Esophagus muscularis mucosa (tissue), 4 donors: ENCODE results near the gene ACOD1. TPM values are rescaled to one million over a fixed set of nuclear protein-coding genes. Genes with fewer than 3 reads are reported as not detected.
"Not testable (repeated sequence)": the region's sequence is repeated elsewhere in the genome, so short reads cannot be mapped to it uniquely, and the experiment has no call there.

Experiments used
- DNase-seq: peaks from one replicate; pipeline ENCODE4 v3.0.0-alpha.2; 2017; ENCODE audit errors: extremely low spot score
- H3K27ac ChIP-seq, 4 donors: fragments of 200-600 bp; sonication (generic); replicated peaks in 1 of 4; 1 replicate in 3 of 4; 2 replicates in 1 of 4; pipeline ENCODE4 v1.5.1; 2016 to 2019; ENCODE audit warnings: mild to moderate bottlenecking in 1 of 4
- H3K27me3 ChIP-seq, 4 donors: fragments of 200-600 bp; sonication (generic); one replicate each; pipeline versions ENCODE4 v1.5.1 to v1.6.0; 2016 to 2019
- H3K36me3 ChIP-seq, 4 donors: fragments of 200-600 bp; sonication (generic); one replicate each; pipeline ENCODE4 v1.5.1; 2016 to 2019
- H3K4me1 ChIP-seq, 4 donors: fragments of 200-600 bp; sonication (generic); one replicate each; pipeline ENCODE4 v1.5.1; 2016 to 2019
- H3K4me3 ChIP-seq, 4 donors: fragments of 200-600 bp; sonication (generic); 1 replicate in 2 of 4; 2 replicates in 2 of 4; pipeline ENCODE4 v1.5.1; 2016 to 2019; ENCODE audit warnings: mild to moderate bottlenecking in 4 of 4, moderate library complexity in 1 of 4
- H3K9me3 ChIP-seq, 4 donors: fragments of 200-600 bp; sonication (generic); 1 replicate in 3 of 4; 2 replicates in 1 of 4; pipeline ENCODE4 v1.5.1; 2016 to 2019
- EP300 ChIP-seq: sonication (generic); formaldehyde crosslinking; IDR thresholded peaks from one replicate; pipeline ENCODE4 v1.6.1; 2017; ENCODE audit warnings: antibody characterized with exemption
- POLR2A ChIP-seq: fragments of 450-650 bp; IDR thresholded peaks from one replicate; pipeline ENCODE4 v1.6.1; 2017; ENCODE audit warnings: antibody characterized with exemption, moderate library complexity, mild to moderate bottlenecking, low read depth
- POLR2AphosphoS5 ChIP-seq, 2 donors: sonication (generic); formaldehyde crosslinking; IDR thresholded peaks; one replicate each; pipeline ENCODE4 v1.6.1; 2017; ENCODE audit warnings: antibody characterized with exemption in 2 of 2
- whole genome bisulfite sequencing: methylation state at CpG from one replicate; pipeline ENCODE4 v1.1.5; 2018; 5-methylcytosine and 5-hydroxymethylcytosine counted together
- intact Hi-C: fragments of 100-400 bp; cut with DNase I; formaldehyde crosslinking; loops from one replicate; pipeline ENCODE4 v1.15.1; 2023
- total RNA-seq, 4 donors: library from RNA; depleted of rRNA; stranded (reverse); fragments of >200 nt; gene quantifications; one replicate each; pipeline versions ENCODE4 v1.1.0 to v1.2.1, GENCODE V29; 2016
- TF ChIP-seq, protein P1 (sequence below), 3 experiments: fragments of 200-600 bp in 2 of 3; fragments of 450-650 bp in 1 of 3; sonication (generic) in 2 of 3; IDR thresholded peaks; one replicate each; pipeline ENCODE4 v1.5.1; 2017 to 2019; ENCODE audit warnings: antibody characterized with exemption in 3 of 3, mild to moderate bottlenecking in 2 of 3, moderate library complexity in 1 of 3

The ACOD1 gene
- total RNA-seq, 4 donors from 2014 or later = not detected

DNA sequence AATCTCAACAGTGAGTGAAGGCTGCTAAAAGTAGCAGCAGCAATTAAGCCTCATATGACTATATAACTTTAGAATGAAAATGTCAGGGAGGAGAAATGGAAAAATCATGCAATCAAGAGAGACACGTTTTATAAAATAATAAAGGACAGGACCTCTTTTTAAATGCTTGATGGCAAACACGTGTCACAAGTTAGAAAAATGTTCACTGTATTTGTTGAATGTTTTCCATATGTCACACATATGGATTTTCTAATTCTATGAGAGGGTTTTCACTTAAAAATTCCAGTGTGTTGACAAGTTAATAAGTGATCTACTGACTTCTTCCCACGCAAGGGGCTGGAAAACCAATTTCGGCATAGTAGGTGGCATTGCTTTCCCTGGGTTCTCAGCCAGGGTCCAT is 34.4 kb upstream of the ACOD1 start:
- intact Hi-C loops = no loop called here
- TF ChIP-seq POLR2A (no peak), EP300 (no peak), POLR2AphosphoS5 (IDR thresholded peaks at IDR 0.05) (no peak)
- TF ChIP-seq, protein P1, sequence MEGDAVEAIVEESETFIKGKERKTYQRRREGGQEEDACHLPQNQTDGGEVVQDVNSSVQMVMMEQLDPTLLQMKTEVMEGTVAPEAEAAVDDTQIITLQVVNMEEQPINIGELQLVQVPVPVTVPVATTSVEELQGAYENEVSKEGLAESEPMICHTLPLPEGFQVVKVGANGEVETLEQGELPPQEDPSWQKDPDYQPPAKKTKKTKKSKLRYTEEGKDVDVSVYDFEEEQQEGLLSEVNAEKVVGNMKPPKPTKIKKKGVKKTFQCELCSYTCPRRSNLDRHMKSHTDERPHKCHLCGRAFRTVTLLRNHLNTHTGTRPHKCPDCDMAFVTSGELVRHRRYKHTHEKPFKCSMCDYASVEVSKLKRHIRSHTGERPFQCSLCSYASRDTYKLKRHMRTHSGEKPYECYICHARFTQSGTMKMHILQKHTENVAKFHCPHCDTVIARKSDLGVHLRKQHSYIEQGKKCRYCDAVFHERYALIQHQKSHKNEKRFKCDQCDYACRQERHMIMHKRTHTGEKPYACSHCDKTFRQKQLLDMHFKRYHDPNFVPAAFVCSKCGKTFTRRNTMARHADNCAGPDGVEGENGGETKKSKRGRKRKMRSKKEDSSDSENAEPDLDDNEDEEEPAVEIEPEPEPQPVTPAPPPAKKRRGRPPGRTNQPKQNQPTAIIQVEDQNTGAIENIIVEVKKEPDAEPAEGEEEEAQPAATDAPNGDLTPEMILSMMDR (IDR thresholded peaks at IDR 0.05) = no peak
- Histone ChIP-seq H3K36me3 (no peaks in the 10 kb centered on the region), H3K27me3 (no peaks in the 10 kb centered on the region), H3K9me3 (no peaks in the 10 kb centered on the region), H3K27ac (no peak overlapping the region), H3K4me3 (no peak overlapping the region), H3K4me1 (no peaks in the 10 kb centered on the region)
- no peak for DNase-seq
- whole genome bisulfite sequencing = 78% methylated on average over 4 of the region's 4 CpGs

DNA sequence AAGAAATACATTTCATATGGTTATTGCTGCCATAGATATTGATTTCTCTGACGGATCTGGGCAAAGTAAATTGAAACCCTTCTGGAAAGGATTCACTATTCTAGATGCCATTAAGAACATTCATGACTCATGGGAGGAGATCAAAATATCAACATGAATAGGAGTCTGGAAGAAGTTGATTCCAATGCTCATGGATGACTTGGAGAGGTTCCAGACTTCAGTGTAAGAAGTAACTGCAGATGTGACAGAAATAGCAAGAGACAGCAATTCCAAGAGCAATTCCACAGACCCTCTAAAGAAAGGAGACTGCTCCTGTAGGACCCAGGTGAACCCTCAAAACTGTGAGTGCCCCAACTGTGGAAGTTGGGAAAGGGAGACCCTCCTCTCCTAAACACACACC is 31.2 kb upstream of the ACOD1 start:
- no peak overlapping the region for H3K27ac ChIP-seq
- no peaks in the 10 kb centered on the region for H3K36me3 ChIP-seq
- DNase-seq = no peak
- H3K4me1 ChIP-seq = no peaks in the 10 kb centered on the region
- H3K27me3 ChIP-seq = no peaks in the 10 kb centered on the region
- WGBS = 79% methylated on average over 1 of the region's 1 CpG
- no peaks in the 10 kb centered on the region for H3K9me3 ChIP-seq
- TF ChIP-seq, protein P1 (IDR thresholded peaks at IDR 0.05) = no peak
- TF ChIP-seq POLR2A (no peak), POLR2AphosphoS5 (IDR thresholded peaks at IDR 0.05) (no peak), EP300 (no peak)
- intact Hi-C loops = no loop called here
- H3K4me3 ChIP-seq = no peak overlapping the region

DNA sequence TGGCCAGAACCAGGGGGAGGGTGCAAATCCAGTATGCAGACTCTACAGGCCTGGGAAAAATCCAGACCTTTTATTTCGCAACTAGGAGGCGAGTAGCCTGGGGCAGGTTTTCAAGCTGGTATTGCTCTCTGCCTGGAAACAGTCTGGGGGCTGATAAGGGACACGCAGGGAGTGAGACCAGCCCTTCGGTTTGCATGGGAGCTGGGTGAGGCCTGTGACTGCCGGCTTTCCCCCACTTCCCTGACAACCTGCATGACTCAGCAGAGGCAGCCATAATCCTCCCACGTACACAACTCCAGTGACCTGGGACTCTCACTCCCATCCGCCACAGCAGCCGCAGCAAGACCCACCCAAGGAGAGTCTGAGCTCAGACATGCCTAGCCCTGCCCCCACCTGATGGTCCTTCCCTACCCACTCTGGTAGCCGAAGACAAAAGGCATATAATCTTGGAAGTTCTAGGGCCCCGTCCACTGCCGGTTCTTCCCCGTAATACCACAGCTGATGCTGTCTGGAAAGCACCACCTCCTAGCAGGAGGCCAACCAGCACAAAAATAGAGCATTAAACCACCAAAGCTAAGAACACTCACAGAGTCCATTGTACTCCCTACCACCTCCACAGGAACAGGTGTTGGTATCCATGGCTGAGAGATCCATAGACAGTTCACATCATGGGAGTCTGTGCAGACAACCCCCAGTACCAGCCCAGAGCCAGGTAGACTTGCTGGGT is 30.4 kb upstream of the ACOD1 start:
- H3K4me1 ChIP-seq, DNase-seq: not testable (repeated sequence)
- WGBS = 77% methylated on average over 12 of the region's 12 CpGs

DNA sequence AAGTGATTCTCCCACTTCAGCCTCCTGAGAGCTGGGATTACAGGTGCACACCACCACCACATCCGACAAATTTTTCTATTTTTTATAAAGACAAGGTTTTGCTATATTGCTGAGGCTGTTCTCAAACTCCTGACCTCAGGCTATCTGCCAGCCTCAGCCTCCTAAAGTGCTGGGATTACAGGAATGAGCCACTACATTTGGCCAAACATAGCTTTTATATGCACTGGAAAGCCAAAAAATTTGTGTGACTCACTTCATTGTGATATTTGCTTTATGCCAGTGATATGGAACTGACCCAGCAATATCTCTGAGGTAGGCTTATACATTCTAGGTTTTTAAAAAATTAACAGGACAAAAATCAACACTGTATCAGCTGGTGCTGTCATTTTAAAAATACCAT is 26.8 kb upstream of the ACOD1 start:
- no peak for DNase-seq
- intact Hi-C loops = no loop called here
- no peaks in the 10 kb centered on the region for H3K9me3 ChIP-seq
- 45% methylated on average over 1 of the region's 1 CpG for WGBS
- H3K27ac ChIP-seq = no peak overlapping the region
- TF ChIP-seq POLR2AphosphoS5 (IDR thresholded peaks at IDR 0.05) = no peak
- no peak for TF ChIP-seq EP300
- no peak for TF ChIP-seq POLR2A
- TF ChIP-seq, protein P1 (IDR thresholded peaks at IDR 0.05) = no peak
- no peak overlapping the region for H3K4me3 ChIP-seq
- no peaks in the 10 kb centered on the region for H3K36me3 ChIP-seq
- no peaks in the 10 kb centered on the region for H3K27me3 ChIP-seq
- no peaks in the 10 kb centered on the region for H3K4me1 ChIP-seq

More for the DNA sequence above, 30.4 kb upstream of the ACOD1 start:
- H3K27ac ChIP-seq, H3K9me3 ChIP-seq, H3K4me3 ChIP-seq, intact Hi-C loops, H3K36me3 ChIP-seq, H3K27me3 ChIP-seq: not testable (repeated sequence)

DNA sequence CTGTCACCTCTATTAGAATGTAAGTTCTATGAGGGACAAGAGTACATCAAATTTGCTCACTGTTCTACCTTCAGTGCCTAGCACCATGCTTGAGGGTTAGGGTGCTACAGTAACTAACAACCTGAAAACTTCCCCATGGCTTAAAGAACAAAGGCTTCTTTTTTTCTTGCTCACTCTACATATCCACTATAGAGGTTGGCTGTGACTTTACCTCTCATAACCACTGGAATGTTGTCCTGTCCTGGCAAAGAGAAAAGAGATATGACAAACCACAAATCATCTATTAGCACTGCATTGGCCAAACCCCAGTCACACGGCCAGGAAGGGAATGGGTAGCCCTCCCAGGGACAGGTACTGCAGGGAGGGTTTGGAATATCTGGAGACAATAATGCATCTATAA is 23.2 kb upstream of the ACOD1 start:
- no peak overlapping the region for H3K27ac ChIP-seq
- intact Hi-C loops = no loop called here
- H3K9me3 ChIP-seq = no peaks in the 10 kb centered on the region
- no peak overlapping the region for H3K4me3 ChIP-seq
- H3K36me3 ChIP-seq = no peaks in the 10 kb centered on the region
- DNase-seq = peak; percentile 29
- no peaks in the 10 kb centered on the region for H3K27me3 ChIP-seq
- TF ChIP-seq EP300 = no peak
- TF ChIP-seq, protein P1 (IDR thresholded peaks at IDR 0.05) = no peak
- H3K4me1 ChIP-seq = no peaks in the 10 kb centered on the region
- 92% methylated on average over 1 of the region's 1 CpG for WGBS
